ENCODE data around the gene ASPRV1. TPM values are rescaled to one million over a fixed set of nuclear protein-coding genes. Genes with fewer than 3 reads are reported as not detected.

Gene ASPRV1
- total RNA-seq, 1 donor from 2014 or later: 0.08 TPM

GRCh38 chr2:69986691-69987090 is 25.3 kb upstream of the ASPRV1 start:
- Histone ChIP-seq H3K4me3 (ENCODE audit: low read depth, low read length) (no peak overlapping the region), H3K36me3 (ENCODE audit: control insufficient read depth, insufficient read depth, low read length) (no peaks in the 10 kb centered on the region), H3K27me3 (ENCODE audit: control insufficient read depth, insufficient read depth, low read length) (no peaks in the 10 kb centered on the region)
- no peak for TF ChIP-seq CTCF (IDR thresholded peaks at IDR 0.05; ENCODE audit: insufficient read depth, low read length, poor library complexity, severe bottlenecking)
- DNase-seq (ENCODE audit: low read depth): no peak

GRCh38 chr2:69985688-69986087 is 24.3 kb upstream of the ASPRV1 start:
- no peak for DNase-seq (ENCODE audit: low read depth)
- TF ChIP-seq CTCF (IDR thresholded peaks at IDR 0.05; ENCODE audit: insufficient read depth, low read length, poor library complexity, severe bottlenecking): no peak
- no peaks in the 10 kb centered on the region for H3K36me3 ChIP-seq (ENCODE audit: control insufficient read depth, insufficient read depth, low read length)

GRCh38 chr2:69985216-69985615 is 23.8 kb upstream of the ASPRV1 start:
- no peaks in the 10 kb centered on the region for H3K27me3 ChIP-seq (ENCODE audit: control insufficient read depth, insufficient read depth, low read length)
- H3K36me3 ChIP-seq (ENCODE audit: control insufficient read depth, insufficient read depth, low read length): no peaks in the 10 kb centered on the region
- no peak for DNase-seq (ENCODE audit: low read depth)
- TF ChIP-seq CTCF (IDR thresholded peaks at IDR 0.05; ENCODE audit: insufficient read depth, low read length, poor library complexity, severe bottlenecking): no peak
- H3K4me3 ChIP-seq (ENCODE audit: low read depth, low read length): no peak overlapping the region

More at GRCh38 chr2:69985688-69986087, 24.3 kb upstream of the ASPRV1 start:
- H3K4me3 ChIP-seq (ENCODE audit: low read depth, low read length): no peak overlapping the region
- H3K27me3 ChIP-seq (ENCODE audit: control insufficient read depth, insufficient read depth, low read length): no peaks in the 10 kb centered on the region

- no peaks in the 10 kb centered on the region for H3K36me3 ChIP-seq (ENCODE audit: control insufficient read depth, insufficient read depth, low read length)
- no peaks in the 10 kb centered on the region for H3K27me3 ChIP-seq (ENCODE audit: control insufficient read depth, insufficient read depth, low read length)
- no peak for TF ChIP-seq CTCF (IDR thresholded peaks at IDR 0.05; ENCODE audit: insufficient read depth, low read length, poor library complexity, severe bottlenecking)
- H3K4me3 ChIP-seq (ENCODE audit: low read depth, low read length): no peak overlapping the region
- DNase-seq (ENCODE audit: low read depth): no peak
Observed at GRCh38 chr2:69983392-69983966, 22.0 kb upstream of the ASPRV1 start.

- DNase-seq (ENCODE audit: low read depth): no peak
- TF ChIP-seq CTCF (IDR thresholded peaks at IDR 0.05; ENCODE audit: insufficient read depth, low read length, poor library complexity, severe bottlenecking): no peak
Observed at GRCh38 chr2:69979902-69980807, 18.7 kb upstream of the ASPRV1 start.

More at GRCh38 chr2:69979902-69980807, 18.7 kb upstream of the ASPRV1 start:
- no peak overlapping the region for H3K4me3 ChIP-seq (ENCODE audit: low read depth, low read length)
- no peaks in the 10 kb centered on the region for H3K27me3 ChIP-seq (ENCODE audit: control insufficient read depth, insufficient read depth, low read length)
- H3K36me3 ChIP-seq (ENCODE audit: control insufficient read depth, insufficient read depth, low read length): no peaks in the 10 kb centered on the region

Measured in kidney epithelial cell (primary cell).